WERI-Rb-1 (cell line): ENCODE results near the gene CASP2.
A peak's percentile ranks its signal among the peaks of the same experiment; 100 is the strongest.

Source experiments
- DNase-seq: peaks from one replicate; pipeline ENCODE4 v3.0.0-alpha.2; 2020
- H3K27ac ChIP-seq: fragments of 250-450 bp; sonication (Bioruptor Pico); 2 replicates; pipeline ENCODE4 v1.5.1; 2020; ENCODE audit warnings: mild to moderate bottlenecking, moderate library complexity
- H3K27me3 ChIP-seq: fragments of 250-450 bp; sonication (Bioruptor Pico); 2 replicates; pipeline ENCODE4 v1.5.1; 2021; ENCODE audit warnings: mild to moderate bottlenecking, low read depth, moderate library complexity; ENCODE audit not compliant: insufficient read depth, severe bottlenecking
- H3K36me3 ChIP-seq: fragments of 250-450 bp; sonication (Bioruptor Pico); 2 replicates; pipeline ENCODE4 v1.5.1; 2020; ENCODE audit warnings: mild to moderate bottlenecking, moderate library complexity
- H3K4me3 ChIP-seq: 2 replicates; pipeline ENCODE4 v1.5.1; 2011; ENCODE audit warnings: low read depth, mild to moderate bottlenecking, control low read depth, low read length
- H3K9me3 ChIP-seq: fragments of 250-450 bp; sonication (Bioruptor Pico); 2 replicates; pipeline ENCODE4 v1.5.1; 2021; ENCODE audit warnings: mild to moderate bottlenecking, moderate library complexity; ENCODE audit not compliant: severe bottlenecking
- TF ChIP-seq, protein P1 (sequence below): IDR thresholded peaks from 2 replicates; pipeline ENCODE4 v1.5.1; 2011; ENCODE audit warnings: low read depth, mild to moderate bottlenecking, control low read depth, inconsistent platforms, low read length

The CASP2 gene

DNA sequence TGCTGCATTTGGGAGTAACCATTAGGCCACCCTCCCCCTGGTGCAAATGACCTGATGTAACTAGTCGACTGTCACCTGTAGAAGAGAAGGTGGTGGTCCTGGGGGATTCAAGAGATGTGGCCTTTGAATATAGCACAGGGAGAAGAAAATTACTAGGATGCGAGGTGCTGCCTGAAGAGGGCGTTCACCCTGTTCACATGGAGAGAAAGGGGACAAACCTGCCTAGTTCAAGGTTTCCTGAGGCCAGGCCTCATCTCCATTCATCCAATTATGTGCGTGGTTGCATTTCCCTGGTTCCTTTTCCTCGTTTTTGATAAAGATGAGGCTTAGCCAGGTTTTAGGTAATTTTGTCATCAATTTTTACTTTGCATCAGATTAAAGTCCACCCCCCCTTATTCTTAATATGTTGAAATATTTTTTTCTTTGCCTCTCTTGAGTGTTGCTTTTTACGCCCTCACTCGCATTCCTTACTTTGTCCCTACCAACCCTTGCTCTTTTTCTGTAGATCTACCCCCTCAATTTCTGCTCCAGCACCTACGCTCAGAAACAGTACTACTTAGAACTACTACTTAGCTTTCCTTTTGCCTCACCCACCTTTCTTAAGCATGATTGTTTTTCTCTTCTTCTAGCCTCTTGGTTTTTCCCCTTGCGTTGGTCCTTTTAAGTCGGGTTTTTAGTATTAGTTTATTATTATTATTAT is 41.5 kb downstream of the CASP2 start:
- TF ChIP-seq, protein P1, sequence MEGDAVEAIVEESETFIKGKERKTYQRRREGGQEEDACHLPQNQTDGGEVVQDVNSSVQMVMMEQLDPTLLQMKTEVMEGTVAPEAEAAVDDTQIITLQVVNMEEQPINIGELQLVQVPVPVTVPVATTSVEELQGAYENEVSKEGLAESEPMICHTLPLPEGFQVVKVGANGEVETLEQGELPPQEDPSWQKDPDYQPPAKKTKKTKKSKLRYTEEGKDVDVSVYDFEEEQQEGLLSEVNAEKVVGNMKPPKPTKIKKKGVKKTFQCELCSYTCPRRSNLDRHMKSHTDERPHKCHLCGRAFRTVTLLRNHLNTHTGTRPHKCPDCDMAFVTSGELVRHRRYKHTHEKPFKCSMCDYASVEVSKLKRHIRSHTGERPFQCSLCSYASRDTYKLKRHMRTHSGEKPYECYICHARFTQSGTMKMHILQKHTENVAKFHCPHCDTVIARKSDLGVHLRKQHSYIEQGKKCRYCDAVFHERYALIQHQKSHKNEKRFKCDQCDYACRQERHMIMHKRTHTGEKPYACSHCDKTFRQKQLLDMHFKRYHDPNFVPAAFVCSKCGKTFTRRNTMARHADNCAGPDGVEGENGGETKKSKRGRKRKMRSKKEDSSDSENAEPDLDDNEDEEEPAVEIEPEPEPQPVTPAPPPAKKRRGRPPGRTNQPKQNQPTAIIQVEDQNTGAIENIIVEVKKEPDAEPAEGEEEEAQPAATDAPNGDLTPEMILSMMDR: peak; percentile 30
- no peak for DNase-seq
- H3K4me3 ChIP-seq: no peak overlapping the region
- H3K36me3 ChIP-seq: no peaks in the 10 kb centered on the region
- H3K27ac ChIP-seq: no peak overlapping the region
- no peaks in the 10 kb centered on the region for H3K27me3 ChIP-seq
- H3K9me3 ChIP-seq: no peaks in the 10 kb centered on the region

DNA sequence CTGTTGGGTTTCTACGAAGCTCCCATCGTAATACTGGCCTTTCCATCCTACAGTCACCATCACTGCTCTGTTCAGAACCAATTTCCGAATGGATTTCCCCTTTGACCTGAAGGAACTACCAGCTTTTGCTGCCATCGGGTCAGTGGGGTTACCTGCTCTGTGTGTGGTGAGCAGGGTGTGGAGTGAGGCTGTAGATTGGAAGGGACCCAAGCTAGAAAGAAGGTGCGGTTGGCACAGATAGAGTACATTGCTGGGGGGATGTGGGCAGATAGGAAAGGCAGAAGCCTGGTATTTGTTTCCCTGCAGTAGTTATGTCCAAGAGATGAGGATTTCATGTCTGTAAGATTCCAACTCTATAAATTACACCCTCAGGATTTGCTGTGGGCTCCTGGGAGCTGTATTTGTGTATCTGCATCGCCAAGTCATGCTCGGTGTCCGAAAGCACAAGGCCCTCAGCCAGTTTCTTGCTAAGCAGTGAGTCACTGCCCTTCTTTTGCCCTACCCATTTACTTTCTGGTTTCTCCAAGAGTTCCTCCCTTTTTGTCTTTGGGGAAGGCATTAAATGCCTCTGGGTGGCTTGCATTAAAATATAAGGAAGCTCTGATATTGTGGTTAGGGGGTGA is 43.1 kb downstream of the CASP2 start:
- DNase-seq: no peak
- no peak overlapping the region for H3K27ac ChIP-seq
- H3K27me3 ChIP-seq: no peaks in the 10 kb centered on the region
- TF ChIP-seq, protein P1: no peak
- H3K36me3 ChIP-seq: no peaks in the 10 kb centered on the region
- H3K9me3 ChIP-seq: no peaks in the 10 kb centered on the region
- no peak overlapping the region for H3K4me3 ChIP-seq

DNA sequence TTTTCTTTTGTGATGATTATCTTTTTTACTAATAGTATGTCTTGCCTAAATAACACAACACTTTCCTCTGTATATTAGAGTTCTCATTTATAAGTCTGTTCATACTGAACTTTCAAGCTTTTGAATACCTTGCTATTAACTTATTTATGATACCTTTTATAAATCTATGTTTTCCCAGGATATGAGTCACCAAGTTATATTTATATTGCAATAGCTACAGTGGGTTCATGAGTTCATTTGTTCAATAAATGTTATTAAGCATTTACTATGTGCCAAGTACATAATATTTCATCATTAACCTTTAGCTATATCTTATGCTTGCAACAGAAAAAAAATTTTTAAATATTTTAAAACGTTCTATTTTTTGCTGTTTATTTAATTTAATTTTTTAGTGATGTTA is 46.1 kb downstream of the CASP2 start:
- H3K9me3 ChIP-seq: no peaks in the 10 kb centered on the region
- no peaks in the 10 kb centered on the region for H3K27me3 ChIP-seq
- TF ChIP-seq, protein P1: no peak
- no peak overlapping the region for H3K27ac ChIP-seq
- DNase-seq: no peak
- H3K4me3 ChIP-seq: no peak overlapping the region
- H3K36me3 ChIP-seq: no peaks in the 10 kb centered on the region

DNA sequence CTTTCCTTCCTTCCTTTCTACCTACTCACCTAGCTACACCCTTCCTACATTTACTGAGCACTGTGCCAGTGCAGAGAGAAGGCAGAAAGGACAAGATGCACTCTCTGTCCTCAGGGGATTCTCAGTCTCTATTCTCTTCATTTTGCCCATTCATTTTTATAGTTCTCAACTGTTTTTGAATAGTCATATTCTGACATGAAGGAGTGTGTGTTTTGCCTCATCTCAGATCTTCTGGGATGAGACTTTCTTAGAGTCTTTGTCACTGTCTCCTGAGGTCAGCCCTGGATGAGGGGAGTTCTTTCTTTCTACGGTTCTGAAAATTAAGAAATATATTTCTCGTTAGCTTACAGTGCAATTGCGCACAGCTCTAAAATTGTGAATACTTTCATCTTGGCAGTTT is 49.1 kb downstream of the CASP2 start:
- no peak overlapping the region for H3K27ac ChIP-seq
- no peak overlapping the region for H3K4me3 ChIP-seq
- DNase-seq: no peak
- TF ChIP-seq, protein P1: no peak
- H3K27me3 ChIP-seq: no peaks in the 10 kb centered on the region
- H3K36me3 ChIP-seq: no peaks in the 10 kb centered on the region
- no peaks in the 10 kb centered on the region for H3K9me3 ChIP-seq

DNA sequence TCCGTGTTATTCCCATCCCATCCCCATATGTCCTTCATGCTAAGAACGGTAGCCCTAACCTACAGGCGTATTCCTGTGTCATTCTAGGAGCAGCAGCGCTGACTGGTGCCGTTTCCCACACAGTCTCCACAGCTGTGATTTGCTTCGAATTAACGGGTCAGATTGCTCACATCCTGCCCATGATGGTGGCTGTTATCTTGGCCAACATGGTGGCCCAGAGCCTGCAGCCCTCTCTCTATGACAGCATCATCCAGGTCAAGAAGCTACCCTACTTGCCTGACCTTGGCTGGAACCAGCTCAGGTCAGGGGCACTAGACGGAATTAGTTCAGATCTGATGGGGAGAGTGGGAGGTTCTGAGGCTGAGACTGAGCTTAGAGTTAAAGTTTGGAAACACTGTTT is 53.7 kb downstream of the CASP2 start:
- Histone ChIP-seq H3K4me3 (no peak overlapping the region), H3K27me3 (no peaks in the 10 kb centered on the region), H3K27ac (no peak overlapping the region), H3K36me3 (no peaks in the 10 kb centered on the region), H3K9me3 (no peaks in the 10 kb centered on the region)
- TF ChIP-seq, protein P1: no peak
- DNase-seq: no peak
